ENCODE results near the gene ATAD1. TPM values are rescaled to one million over a fixed set of nuclear protein-coding genes. Genes with fewer than 3 reads are reported as not detected.

ATAD1 gene
- total RNA-seq (2021; ENCODE audit: unreplicated experiment) (62.0 TPM), Bru-seq, nascent RNA (percentile 95 among the genes with signal in this experiment), BruChase-seq, experiment 1, labeled RNA remaining after a 2-hour chase (percentile 91 among the genes with signal in this experiment), BruChase-seq, experiment 2, labeled RNA remaining after a 6-hour chase (percentile 92 among the genes with signal in this experiment)
- 21.1 TPM for polyA plus RNA-seq (2012; ENCODE audit: insufficient read length)
- long read RNA-seq, full-length matches to known transcripts: 64 of 220 reads
- long read RNA-seq, partial matches to known transcripts: 6 of 220 reads
- long read RNA-seq, other reads (novel, unspliced or antisense): 150 of 220 reads

DNA sequence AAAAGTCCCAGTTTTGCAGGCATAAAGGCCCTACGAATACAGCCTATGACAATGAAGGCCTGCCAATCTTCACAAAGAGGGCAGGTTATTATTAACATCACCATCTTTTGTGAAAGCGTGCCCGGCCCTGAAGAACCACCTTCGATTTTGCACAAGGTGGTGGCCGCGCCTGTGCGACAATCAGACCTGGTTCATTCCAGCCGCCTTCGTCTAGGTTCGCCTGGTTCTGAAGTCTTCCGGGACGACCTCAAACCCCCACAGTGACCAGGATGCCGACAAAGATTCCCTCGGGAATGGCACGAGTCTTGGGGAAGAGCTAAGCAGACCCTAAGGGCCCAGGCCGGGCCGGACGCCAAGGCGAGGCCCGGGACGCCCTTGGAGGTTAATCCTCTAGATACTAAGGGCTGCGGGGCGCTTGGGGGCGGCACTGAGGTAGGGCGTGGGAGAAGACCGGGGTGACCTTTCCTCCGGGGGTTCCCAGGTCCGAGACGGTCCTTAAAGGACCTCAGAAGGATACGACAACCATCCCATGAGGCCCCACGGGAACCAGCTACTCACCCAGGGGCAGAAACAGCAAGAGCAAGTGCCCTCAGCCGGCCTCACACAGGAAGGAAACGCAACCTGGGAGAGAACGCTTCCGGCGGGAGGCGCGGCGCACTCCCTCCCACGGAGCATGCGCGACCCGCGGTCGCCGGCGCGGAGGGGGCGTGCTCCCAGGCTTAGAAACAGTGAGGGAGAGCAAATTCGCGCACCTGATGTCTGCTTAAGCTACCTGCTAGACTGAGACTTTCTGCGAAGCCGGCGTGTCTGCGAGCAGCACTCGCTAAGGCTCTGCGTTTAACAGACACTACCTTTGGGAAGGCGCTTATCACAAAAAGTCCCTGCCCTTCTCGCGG is at the start of gene ATAD1:
Gene ATAD1 (minus strand): TSS at position 618 of the 896 bp plus-strand sequence. CDS start 3,627 bp downstream, outside the sequence.
- Histone ChIP-seq H3K27ac (ENCODE audit: low read length) (peak within 1 kb of the TSS; percentile 99), H3K4me3 (ENCODE audit: low read depth in 2 of 2, low read length in 2 of 2) (peak within 1 kb of the TSS; percentile 89 to 96), H3K36me3 (ENCODE audit: control insufficient read depth, insufficient read depth, low read length) (peaks cover 19% of the 10 kb centered on the region), H3K27me3 (ENCODE audit: control insufficient read depth, insufficient read depth, low read length) (no peaks in the 10 kb centered on the region), H3K4me1 (ENCODE audit: control insufficient read depth, insufficient read depth, low read length) (peaks cover 17% of the 10 kb centered on the region), H3K9me3 (ENCODE audit: control insufficient read depth, insufficient read depth, low read depth, low read length) (no peaks in the 10 kb centered on the region)
- intact Hi-C loops (cut with micrococcal nuclease; ENCODE audit: unreplicated experiment): no loop called here
- ChIA-PET CTCF (interaction anchor here (0.6 to 1.0 kb wide), 2 partner anchors 284 to 572 kb away, joined by 3 to 7 read pairs; no protein-coding TSS in a partner anchor), POLR2A (no interaction called here)
- TF ChIP-seq TCF7L2 (IDR thresholded peaks at IDR 0.05; ENCODE audit: low read depth, low read length): peak; percentile 39; the same call in 1 of the 2 replicates
- peak; percentile 93 for TF ChIP-seq POLR2AphosphoS5 (IDR thresholded peaks at IDR 0.05; ENCODE audit: low read depth, low read length)
- TF ChIP-seq, protein P1, sequence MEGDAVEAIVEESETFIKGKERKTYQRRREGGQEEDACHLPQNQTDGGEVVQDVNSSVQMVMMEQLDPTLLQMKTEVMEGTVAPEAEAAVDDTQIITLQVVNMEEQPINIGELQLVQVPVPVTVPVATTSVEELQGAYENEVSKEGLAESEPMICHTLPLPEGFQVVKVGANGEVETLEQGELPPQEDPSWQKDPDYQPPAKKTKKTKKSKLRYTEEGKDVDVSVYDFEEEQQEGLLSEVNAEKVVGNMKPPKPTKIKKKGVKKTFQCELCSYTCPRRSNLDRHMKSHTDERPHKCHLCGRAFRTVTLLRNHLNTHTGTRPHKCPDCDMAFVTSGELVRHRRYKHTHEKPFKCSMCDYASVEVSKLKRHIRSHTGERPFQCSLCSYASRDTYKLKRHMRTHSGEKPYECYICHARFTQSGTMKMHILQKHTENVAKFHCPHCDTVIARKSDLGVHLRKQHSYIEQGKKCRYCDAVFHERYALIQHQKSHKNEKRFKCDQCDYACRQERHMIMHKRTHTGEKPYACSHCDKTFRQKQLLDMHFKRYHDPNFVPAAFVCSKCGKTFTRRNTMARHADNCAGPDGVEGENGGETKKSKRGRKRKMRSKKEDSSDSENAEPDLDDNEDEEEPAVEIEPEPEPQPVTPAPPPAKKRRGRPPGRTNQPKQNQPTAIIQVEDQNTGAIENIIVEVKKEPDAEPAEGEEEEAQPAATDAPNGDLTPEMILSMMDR (IDR thresholded peaks at IDR 0.05): peak; percentile 48
- TF ChIP-seq REST (IDR thresholded peaks at IDR 0.05; ENCODE audit: insufficient read depth in 1 of 2, low read depth in 2 of 2, low read length in 1 of 2): peak in 1 of 2 experiments; percentile 50; a peak in 1 of 4 replicates
- peak; percentile 72; the same call in 1 of the 2 replicates for TF ChIP-seq SIN3A (IDR thresholded peaks at IDR 0.05; ENCODE audit: borderline replicate concordance, insufficient read depth, low read depth, low read length)
- ATAC-seq: peak; percentile 98
- no TSS peak for BruUV-seq (replicated peaks)
- peak; percentile 76 for DNase-seq (ENCODE audit: low read depth, low spot score)
- in situ Hi-C loops (cut with HindIII; ENCODE audit: low pct_unique_long_range_greater_than_20kb, low sequenced_read_pairs): no loop called here

DNA sequence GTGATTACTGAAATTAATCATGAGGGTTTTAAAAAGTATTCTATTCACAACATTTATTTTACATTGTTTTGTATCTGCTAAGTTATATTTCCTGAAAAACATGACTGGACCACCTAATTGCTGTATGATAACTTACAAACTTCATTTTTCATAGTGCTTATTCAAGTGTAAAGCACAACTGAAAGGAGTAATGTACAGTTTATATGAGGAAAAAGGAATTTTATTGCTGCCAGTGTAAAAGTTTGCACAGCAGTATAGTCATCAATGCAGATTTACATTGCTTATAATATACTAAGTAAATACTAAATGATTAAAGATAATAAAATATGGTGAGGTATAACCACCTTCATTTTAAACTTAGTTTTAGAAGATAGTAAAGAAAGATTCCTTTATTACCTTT is 49.4 kb upstream of the ATAD1 start:
- peak overlapping the region; percentile 81; the same call in 1 of the 2 replicates for H3K27ac ChIP-seq (ENCODE audit: low read length)
- no TSS peak for BruUV-seq (replicated peaks)
- TF ChIP-seq, protein P1 (IDR thresholded peaks at IDR 0.05): no peak
- POLR2A ChIA-PET: no interaction called here
- DNase-seq (ENCODE audit: low read depth, low spot score) (no peak), ATAC-seq (no peak)
- in situ Hi-C loops (cut with HindIII; ENCODE audit: low pct_unique_long_range_greater_than_20kb, low sequenced_read_pairs): no loop called here
- H3K36me3 ChIP-seq (ENCODE audit: control insufficient read depth, insufficient read depth, low read length): peaks cover 5% of the 10 kb centered on the region
- CTCF ChIA-PET: no interaction called here
- intact Hi-C loops (cut with micrococcal nuclease; ENCODE audit: unreplicated experiment): loop anchor here (5.0 kb wide), 1 partner anchor 90 kb away; no protein-coding TSS in a partner anchor
- no peaks in the 10 kb centered on the region for H3K9me3 ChIP-seq (ENCODE audit: control insufficient read depth, insufficient read depth, low read depth, low read length)
- H3K4me3 ChIP-seq (ENCODE audit: low read depth in 2 of 2, low read length in 2 of 2): peak overlapping the region; percentile 67 to 81; a peak in 3 of 4 replicates
- no peaks in the 10 kb centered on the region for H3K27me3 ChIP-seq (ENCODE audit: control insufficient read depth, insufficient read depth, low read length)
- peaks cover 23% of the 10 kb centered on the region; the same call in 1 of the 2 replicates for H3K4me1 ChIP-seq (ENCODE audit: control insufficient read depth, insufficient read depth, low read length)

Measured in Panc1 (cell line).